HTR-8/SVneo (cell line): ENCODE data around the gene PHACTR2.
"Not testable (repeated sequence)": the region's sequence is repeated elsewhere in the genome, so short reads cannot be mapped to it uniquely, and the experiment has no call there.

ENCODE experiments used
- DNase-seq: peaks from one replicate; pipeline ENCODE4 v3.0.0; 2011; ENCODE audit warnings: low spot score, mixed read lengths; ENCODE audit not compliant: insufficient read length
- FAIRE-seq: peaks from 2 replicates; lab custom pipeline; 2011; peaks lifted over from hg19 to GRCh38; lab: Jason Lieb, UNC

The PHACTR2 gene

GRCh38 chr6:143677891-143678791, at the start of gene PHACTR2:
PHACTR2 (plus strand) TSS chr6:143677965; CDS start chr6:143678164, 199 bp downstream.
- DNase-seq (peak; percentile 50), FAIRE-seq (peak; percentile 40)

- FAIRE-seq: no peak
- DNase-seq: no peak
Observed at GRCh38 chr6:143629104-143630080, 48.4 kb upstream of the PHACTR2 start.

- not testable (repeated sequence) for FAIRE-seq, DNase-seq
Observed at GRCh38 chr6:143631196-143631595, 46.6 kb upstream of the PHACTR2 start.

GRCh38 chr6:143632894-143633293, 44.9 kb upstream of the PHACTR2 start:
- no peak for FAIRE-seq
- DNase-seq: no peak

GRCh38 chr6:143634486-143634885, 43.3 kb upstream of the PHACTR2 start:
- FAIRE-seq (no peak), DNase-seq (no peak)

- DNase-seq (no peak), FAIRE-seq (no peak)
Observed at GRCh38 chr6:143637691-143638090, 40.1 kb upstream of the PHACTR2 start.

GRCh38 chr6:143642403-143642802, 35.4 kb upstream of the PHACTR2 start:
- DNase-seq: no peak
- FAIRE-seq: no peak

GRCh38 chr6:143647191-143647590, 30.6 kb upstream of the PHACTR2 start:
- no peak for DNase-seq
- no peak for FAIRE-seq

GRCh38 chr6:143647732-143648131, 30.0 kb upstream of the PHACTR2 start:
- FAIRE-seq: no peak
- DNase-seq: no peak

- not testable (repeated sequence) for DNase-seq, FAIRE-seq
Observed at GRCh38 chr6:143649319-143649718, 28.4 kb upstream of the PHACTR2 start.

GRCh38 chr6:143651328-143651727, 26.4 kb upstream of the PHACTR2 start:
- DNase-seq, FAIRE-seq: not testable (repeated sequence)

- FAIRE-seq: no peak
- DNase-seq: no peak
Observed at GRCh38 chr6:143652841-143653331, 24.9 kb upstream of the PHACTR2 start.

GRCh38 chr6:143655541-143655940, 22.2 kb upstream of the PHACTR2 start:
- DNase-seq (no peak), FAIRE-seq (no peak)

GRCh38 chr6:143656026-143656425, 21.7 kb upstream of the PHACTR2 start:
- DNase-seq (no peak), FAIRE-seq (no peak)

GRCh38 chr6:143657809-143658208, 20.0 kb upstream of the PHACTR2 start:
- DNase-seq (no peak), FAIRE-seq (no peak)

- not testable (repeated sequence) for DNase-seq, FAIRE-seq
Observed at GRCh38 chr6:143660170-143660569, 17.6 kb upstream of the PHACTR2 start.

- FAIRE-seq: no peak
Observed at GRCh38 chr6:143664171-143664570, 13.6 kb upstream of the PHACTR2 start.

GRCh38 chr6:143666007-143666406, 11.8 kb upstream of the PHACTR2 start:
- FAIRE-seq, DNase-seq: not testable (repeated sequence)

More at GRCh38 chr6:143664171-143664570, 13.6 kb upstream of the PHACTR2 start:
- DNase-seq: no peak

GRCh38 chr6:143669483-143669882, 8.3 kb upstream of the PHACTR2 start:
- not testable (repeated sequence) for FAIRE-seq, DNase-seq

GRCh38 chr6:143673669-143674068, 4.1 kb upstream of the PHACTR2 start:
- DNase-seq (peak; percentile 28), FAIRE-seq (peak; percentile 4)
